Prostate gland (tissue), 2 donors: ENCODE results near the gene FAM110D.

Experiments used
- POLR2A ChIP-seq: fragments of 450-650 bp; IDR thresholded peaks from one replicate; pipeline ENCODE4 v1.6.1; 2016; ENCODE audit warnings: antibody characterized with exemption, mild to moderate bottlenecking
- POLR2AphosphoS5 ChIP-seq: sonication (generic); formaldehyde crosslinking; IDR thresholded peaks from one replicate; pipeline ENCODE4 v1.6.1; 2017; ENCODE audit warnings: antibody characterized with exemption
- TF ChIP-seq, protein P1 (sequence below), 4 experiments: fragments of 200-600 bp in 2 of 4; fragments of 450-650 bp in 2 of 4; sonication (generic) in 2 of 4; IDR thresholded peaks; 1 replicate in 3 of 4; 2 replicates in 1 of 4; pipeline ENCODE4 v1.5.1; 2016 to 2019; ENCODE audit warnings: antibody characterized with exemption in 4 of 4, mild to moderate bottlenecking in 2 of 4, moderate library complexity in 2 of 4

DNA sequence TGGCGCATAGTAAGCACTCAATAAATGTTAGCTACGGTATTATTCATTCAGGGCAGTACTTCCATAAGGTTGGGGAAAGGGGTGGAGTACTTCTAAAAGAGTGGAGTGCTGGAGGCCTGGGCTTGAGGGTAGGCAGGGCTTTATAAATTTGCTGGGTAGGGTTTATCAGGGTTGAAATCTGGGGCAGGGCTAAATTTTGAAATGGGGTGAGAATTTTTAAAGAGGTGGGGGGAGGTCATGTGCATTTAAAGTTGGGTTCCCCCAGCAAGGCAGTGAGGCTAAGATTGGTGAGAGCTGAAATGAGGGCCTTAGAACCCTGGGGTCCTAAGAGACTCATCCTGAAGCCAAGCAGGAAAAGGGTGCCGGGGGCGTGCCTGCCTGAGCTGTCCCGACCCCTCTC, 41.5 kb downstream of the FAM110D start:
- TF ChIP-seq, protein P1, sequence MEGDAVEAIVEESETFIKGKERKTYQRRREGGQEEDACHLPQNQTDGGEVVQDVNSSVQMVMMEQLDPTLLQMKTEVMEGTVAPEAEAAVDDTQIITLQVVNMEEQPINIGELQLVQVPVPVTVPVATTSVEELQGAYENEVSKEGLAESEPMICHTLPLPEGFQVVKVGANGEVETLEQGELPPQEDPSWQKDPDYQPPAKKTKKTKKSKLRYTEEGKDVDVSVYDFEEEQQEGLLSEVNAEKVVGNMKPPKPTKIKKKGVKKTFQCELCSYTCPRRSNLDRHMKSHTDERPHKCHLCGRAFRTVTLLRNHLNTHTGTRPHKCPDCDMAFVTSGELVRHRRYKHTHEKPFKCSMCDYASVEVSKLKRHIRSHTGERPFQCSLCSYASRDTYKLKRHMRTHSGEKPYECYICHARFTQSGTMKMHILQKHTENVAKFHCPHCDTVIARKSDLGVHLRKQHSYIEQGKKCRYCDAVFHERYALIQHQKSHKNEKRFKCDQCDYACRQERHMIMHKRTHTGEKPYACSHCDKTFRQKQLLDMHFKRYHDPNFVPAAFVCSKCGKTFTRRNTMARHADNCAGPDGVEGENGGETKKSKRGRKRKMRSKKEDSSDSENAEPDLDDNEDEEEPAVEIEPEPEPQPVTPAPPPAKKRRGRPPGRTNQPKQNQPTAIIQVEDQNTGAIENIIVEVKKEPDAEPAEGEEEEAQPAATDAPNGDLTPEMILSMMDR (IDR thresholded peaks at IDR 0.05), result no peak
- TF ChIP-seq POLR2A, result no peak
- no peak for TF ChIP-seq POLR2AphosphoS5
